KBM-7 (cell line): ENCODE data around the gene ZCCHC14.

Experiments used
- DNase-seq: peaks from one replicate; pipeline ENCODE4 v3.0.0-alpha.2; 2015
- in situ Hi-C: fragments of 300-500 bp; cut with MboI; formaldehyde crosslinking; loops from 2 replicates; pipeline ENCODE4 v1.14.3; 2020; ENCODE audit warnings: low sequenced_read_pairs, low pct_unique_long_range_greater_than_20kb, mixed read lengths

Gene ZCCHC14

DNA sequence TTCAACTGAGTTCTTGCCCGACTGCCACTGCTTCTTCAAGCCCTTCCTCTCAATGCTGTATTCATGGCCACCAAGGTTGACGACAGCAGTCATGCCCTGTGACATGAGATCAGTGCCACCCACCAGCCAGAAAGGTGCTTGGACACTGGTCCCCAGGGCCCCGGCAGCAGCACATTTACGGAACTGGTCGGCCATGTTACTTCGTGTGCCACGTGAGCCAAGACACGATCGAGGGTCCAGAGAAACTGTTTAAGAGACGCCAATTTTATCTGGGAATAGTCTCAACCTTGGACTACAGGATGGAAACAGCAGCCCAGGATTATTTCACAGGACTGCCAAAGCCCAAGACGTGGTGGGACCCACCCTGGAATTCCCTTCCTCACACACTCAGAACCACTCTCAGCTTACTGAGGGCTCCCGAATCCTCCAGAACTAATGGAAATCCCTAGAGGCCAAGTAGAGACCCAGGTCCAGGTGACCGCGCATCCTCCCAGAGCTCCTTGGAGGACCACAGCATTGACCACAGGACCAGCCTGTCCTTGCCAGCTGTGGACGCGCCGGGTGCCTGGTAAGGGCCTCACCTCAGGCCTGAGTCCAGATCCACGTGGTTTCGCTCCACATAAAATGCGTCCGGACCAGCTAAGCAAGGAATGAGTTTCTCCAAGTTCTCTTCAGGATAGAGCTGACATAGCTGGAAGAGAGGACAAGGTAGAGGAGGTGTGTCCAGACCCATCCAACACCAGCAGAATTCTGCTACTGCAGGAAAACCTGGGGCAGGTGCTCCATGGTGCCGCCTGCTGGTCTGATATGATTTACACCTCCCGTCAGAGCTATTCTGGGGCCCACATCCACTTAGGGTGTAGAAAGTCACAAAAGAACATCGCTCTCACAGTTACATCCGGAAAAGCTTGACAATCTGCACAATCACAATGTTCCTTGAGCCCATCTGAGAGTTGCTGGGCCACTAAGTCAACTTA lies 72.5 kb downstream of the ZCCHC14 start:
- in situ Hi-C loops, result no loop called here
- peak; percentile 12 for DNase-seq

DNA sequence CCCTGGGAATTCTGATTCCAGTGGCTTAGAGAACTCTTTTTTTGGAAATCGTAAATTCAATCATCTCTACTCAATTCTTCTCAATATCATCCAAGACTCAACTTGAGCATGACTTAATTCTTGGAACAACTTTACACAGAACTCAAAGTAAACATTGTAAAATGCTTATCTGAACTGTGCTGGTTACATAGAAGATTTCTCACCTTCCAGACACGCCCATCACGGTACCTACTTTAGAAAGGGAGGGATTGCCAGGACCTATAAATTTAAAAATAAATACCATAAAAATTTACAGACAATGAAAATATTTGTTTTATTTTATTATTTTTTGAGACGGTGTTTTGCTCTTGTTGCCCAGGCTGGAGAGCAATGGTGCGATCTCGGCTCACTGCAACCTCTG lies 74.2 kb downstream of the ZCCHC14 start:
- DNase-seq, result no peak
- in situ Hi-C loops, result no loop called here

DNA sequence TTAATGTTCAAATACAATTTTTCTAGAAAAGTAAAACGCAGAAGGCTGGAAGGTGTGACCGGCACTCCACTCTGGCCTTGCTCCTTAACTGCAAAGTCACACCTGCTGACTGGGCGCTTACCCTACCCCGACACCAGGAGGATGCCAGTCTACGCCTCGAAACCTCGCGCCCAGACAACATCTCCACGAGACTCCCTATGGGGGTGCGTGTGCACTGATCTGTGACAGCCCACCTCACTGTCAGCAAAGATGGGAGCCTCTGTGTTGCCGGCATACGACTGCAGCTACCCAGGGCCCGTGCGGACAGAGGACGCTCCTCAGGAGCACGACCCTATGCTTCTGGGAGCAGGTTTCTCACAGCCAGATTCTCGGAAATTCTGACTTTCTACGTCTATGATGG lies 74.6 kb downstream of the ZCCHC14 start:
- no peak for DNase-seq
- in situ Hi-C loops, result no loop called here

DNA sequence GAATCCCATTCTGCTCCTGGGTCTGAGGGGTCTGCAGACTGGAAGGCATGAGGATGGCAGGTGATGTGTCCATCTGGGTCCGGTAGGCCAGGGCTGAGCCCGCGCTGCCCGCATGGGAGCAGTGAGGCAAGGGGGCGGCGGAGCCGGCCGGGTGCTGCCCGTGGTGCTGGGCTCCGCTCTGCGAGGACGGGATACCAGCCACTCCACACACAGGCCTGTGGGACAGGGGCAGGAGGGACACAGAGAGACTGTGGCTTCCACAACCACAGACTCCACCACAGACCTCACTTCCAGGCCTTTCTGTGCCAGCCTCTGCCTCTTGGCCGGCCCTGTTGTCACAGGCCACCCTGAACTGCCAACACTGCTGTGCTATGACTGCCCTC lies 75.3 kb downstream of the ZCCHC14 start:
- DNase-seq, result no peak
- in situ Hi-C loops, result no loop called here

DNA sequence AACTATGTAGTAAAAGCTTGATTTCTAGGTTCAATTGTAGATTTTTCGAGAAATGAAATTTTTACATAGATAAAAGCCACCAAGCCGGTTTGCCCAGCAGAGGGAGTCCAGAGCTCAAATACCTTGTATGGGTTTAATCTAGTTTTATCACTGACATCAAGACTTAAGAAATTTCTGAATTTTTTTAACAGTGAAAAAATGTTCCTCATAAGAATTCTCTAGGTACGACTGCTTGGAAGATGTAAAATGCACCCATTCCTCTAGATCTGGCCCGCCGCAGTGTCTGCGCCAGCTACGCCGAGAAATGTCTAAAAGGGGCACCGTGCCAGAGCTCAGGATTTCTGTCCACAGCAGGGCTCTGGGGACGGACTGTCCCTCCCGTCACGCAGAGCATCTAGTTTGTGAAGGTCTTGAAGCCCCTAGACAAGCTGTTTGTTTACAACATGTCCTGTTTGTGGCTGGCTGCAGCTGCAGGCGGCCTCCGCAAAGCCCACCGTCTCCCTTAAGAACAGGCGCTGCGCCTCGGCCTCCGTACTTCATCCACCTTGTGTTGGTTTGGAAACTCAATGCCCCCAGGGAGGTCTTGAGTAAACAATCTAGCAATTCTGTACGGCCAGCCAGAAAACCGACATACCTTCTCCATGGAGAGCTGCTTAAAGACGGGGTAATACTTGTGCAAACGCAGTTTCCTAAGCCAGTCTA lies 75.8 kb downstream of the ZCCHC14 start:
- in situ Hi-C loops, result no loop called here
- peak; percentile 23 for DNase-seq

DNA sequence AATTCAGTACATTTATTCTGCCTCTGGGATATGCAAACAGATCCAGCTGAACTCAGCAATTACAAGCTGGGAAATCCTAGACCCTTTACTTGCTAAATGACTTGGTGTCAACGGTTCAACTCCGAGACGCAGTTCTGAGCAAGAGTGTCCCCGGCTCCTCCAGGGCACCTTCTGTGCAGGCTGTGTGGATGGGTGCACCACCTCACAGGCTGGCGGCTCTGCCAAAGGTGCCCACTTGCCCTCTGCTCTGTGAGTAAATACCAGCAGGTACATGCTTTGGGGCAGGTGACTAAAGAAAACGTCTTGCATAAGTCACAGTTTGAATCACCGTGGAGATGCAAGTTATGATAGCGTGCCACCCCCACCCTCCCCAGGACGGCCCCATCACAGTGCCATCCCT lies 77.4 kb downstream of the ZCCHC14 start:
- in situ Hi-C loops, result no loop called here
- no peak for DNase-seq

DNA sequence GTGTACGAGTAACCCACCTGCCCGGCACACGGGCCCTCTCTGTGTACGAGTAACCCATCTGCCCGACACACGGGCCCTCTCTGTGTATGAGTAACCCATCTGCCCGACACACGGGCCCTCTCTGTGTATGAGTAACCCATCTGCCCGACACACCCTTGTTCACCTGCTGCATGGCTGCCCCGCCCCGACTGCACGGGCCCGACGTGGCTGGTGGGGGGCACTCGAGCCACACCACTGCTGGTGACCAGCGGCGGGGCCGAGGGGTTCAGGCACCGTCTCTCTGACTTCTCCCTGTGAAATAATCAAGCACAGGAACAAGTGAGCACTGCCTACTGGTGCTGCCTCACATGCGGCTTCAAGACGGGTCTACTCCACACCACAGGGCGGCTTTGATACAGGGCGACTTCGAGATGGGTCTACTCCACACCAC lies 78.6 kb downstream of the ZCCHC14 start:
- no peak for DNase-seq
- in situ Hi-C loops, result no loop called here

DNA sequence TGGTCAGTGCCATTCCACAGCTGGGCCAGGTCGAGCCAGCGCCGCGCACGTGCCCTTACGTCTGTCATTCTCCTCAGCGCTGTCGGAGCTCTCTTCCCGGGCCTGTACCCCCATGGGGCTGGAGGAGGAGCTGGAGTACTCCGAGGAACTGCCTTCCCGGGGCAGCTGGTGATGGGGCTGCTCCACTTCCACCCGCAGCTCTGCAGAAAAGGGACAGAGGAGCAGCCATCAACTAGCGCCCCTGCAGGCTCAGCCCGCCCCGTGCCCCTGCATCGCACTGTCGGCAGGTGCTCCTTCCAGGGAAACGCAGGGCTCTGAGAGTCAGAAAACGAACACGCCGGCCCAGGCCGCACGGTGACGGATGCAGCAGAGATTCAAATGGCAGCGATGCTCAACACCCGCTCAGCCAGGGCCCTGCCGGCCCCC lies 79.8 kb downstream of the ZCCHC14 start:
- in situ Hi-C loops, result no loop called here
- no peak for DNase-seq

DNA sequence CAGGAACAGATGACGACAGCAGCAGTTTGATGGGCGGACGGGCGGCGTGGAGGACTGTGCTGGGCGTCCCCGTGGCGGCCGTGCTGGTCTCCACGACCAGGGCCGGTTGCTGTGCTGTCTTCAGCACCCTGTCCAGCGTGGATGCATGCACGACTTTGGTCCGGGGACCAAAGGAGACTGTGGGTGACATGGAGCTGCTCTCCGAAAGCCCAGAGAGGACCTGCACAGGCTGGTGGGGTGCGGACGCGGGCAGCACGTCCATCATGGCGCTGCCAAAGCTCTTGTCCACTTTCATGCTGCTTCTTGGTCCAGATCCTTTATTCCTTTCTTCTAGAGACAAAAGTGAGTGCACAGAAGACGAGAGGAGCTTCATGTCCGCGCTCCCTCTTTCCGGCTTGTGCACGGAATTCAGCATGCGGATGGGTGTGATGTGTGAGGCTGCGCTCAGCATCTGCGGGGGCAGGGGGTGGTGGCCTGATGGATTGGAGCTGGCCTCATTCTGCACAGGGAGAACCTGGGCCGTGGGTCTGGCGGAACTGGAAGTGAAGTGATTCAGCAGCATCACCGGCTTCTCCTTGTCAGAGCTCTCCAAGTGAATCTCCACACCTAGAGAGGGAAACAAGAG lies 80.3 kb downstream of the ZCCHC14 start:
- in situ Hi-C loops, result no loop called here
- DNase-seq, result no peak

DNA sequence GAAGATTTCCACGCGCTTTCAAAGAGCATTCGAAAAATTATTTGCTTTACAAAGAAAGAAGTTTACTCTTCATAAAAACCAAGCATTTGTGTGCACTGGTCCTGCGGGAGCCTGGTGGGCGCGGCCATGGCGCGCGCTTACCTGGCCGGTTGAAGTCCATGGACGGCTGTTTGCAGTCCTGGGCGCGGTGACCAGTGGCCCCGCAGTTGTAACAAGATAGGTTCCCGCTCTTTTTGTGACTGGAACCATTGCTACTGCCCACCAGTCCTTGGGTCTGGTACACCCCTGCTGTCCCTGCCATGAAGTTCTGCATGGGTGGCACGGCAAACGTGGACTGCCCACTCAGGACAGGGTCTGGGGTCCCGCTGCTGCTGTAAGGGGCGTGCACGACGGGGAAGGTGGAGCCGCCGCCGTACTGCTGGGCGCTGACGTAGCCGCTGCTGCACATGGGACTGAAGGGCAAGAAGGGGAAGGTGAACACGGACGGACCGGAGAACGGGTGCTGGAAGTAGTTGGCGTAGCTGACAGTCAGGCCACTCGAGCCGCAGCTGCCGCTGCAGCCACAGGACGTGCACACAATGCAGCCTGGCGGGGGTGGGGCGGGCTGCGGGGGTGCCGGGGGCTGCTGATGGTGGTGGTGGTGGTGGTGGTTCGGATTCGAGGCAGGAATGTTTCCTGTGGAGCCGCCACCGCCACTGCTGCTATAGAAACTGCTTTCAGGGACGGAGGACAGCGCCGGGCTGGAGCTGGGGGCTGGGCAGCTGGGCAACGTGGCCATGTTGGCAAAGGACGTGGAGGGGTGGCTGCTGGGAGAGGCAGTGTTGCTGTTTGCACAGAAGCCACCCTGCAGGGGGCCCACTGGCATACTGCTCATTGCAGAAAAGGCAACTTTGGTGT lies 81.2 kb downstream of the ZCCHC14 start:
- in situ Hi-C loops, result no loop called here
- DNase-seq, result no peak

DNA sequence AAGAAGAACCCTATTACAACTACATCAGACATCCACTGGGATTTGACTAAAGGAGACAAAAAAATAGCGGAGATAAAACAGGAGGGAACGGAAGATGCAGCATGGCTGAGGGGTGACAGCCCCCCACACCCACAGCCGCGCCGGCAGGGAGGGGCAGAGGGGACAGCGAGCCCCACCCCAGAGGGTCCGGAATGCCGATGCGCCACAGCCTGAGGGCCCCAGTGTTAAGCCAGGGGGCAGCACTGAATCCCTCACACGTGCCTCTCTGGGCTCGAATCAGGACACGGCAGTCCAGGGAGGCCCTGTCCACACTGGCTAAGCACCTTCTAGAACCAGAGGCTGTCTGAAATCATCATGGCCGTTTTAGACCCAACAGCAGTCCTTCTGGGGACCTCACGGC lies 81.9 kb downstream of the ZCCHC14 start:
- DNase-seq, result no peak
- in situ Hi-C loops, result no loop called here

DNA sequence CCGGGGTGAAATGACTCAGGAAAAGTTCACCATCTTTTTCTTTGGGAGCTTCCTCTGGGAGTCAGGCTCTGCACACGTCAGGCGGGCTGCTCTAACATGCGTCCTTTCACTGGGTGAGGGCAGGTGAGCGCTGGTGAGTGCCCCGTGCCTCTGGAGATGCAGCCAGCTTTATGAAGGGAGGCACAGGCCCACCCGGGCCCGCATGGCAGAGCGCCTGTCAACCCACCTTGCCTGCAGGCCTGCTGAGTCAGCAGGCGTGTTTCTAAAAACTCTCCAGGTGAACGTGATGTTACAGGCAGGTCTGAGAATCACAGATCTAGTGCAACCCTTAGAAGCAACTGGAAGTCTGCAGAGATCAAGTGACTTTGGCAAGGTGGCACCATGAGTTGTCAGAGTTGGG lies 82.3 kb downstream of the ZCCHC14 start:
- in situ Hi-C loops, result no loop called here
- no peak for DNase-seq

DNA sequence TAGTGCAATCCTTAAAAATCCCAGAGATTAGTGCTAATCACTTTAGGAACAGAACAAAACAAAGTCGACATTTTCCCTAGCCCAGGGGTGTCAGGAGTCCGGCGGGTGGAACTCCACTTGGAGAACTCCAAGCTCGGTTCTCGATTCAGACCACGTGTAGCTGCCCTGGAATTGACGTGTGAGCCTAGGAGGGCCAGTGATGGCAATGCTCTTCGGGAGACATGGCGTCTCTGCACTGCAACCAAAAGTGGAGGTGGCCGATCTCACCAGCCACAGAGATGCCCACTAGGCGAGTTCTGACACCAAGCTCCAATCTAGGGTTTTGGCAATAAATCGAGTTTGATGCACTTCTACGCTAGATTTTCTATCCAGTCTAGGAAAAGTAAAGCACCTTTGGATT lies 83.0 kb downstream of the ZCCHC14 start:
- in situ Hi-C loops, result no loop called here
- no peak for DNase-seq

DNA sequence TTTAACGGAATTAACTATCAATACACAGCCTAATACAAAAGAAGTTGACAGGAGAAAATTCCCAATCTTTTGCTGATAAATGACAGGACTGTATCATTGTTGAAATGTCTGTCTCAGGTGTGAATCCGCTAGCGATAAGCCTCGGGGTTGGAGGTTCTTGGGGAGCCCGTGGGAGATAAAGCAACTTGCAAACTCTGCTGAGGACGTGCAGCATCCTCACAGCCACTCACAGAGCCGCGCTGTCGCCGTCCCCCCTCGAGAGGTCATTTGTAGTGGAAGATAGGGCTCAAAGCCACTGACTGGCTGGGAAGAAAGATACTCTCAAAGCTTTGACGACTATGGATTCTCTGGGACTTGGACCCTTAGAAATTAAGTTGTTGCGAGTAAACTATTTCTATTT lies 83.7 kb downstream of the ZCCHC14 start:
- DNase-seq, result no peak
- in situ Hi-C loops, result no loop called here

DNA sequence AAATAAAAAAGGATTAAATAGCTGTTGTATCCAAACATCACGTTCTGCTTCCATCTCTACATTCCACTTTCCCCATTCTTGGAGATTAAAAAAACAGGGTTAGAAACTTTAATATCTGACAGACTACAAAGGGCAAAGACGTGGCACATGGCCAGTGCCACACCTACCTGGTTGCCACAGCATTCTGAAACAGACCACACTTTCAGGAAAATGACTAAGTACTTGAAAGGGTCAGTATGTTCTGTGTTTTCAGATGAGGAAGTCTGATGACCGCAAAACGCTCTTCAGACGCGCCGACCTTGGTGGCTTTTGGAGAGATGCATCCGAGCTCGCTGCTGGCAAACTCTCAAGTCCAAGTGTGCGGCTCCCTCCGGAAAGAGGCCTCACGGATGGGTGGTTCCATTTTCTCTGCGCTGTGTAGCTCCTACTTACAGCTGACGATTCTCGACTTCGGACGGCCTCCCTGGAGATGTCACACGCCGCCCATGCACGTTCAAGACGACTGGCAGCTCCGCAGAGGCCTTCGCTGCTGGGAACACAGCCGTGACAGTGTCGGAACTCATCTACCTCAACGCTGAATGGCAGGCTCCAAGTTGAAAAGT lies 85.2 kb downstream of the ZCCHC14 start:
- peak; percentile 99 for DNase-seq
- in situ Hi-C loops, result no loop called here

DNA sequence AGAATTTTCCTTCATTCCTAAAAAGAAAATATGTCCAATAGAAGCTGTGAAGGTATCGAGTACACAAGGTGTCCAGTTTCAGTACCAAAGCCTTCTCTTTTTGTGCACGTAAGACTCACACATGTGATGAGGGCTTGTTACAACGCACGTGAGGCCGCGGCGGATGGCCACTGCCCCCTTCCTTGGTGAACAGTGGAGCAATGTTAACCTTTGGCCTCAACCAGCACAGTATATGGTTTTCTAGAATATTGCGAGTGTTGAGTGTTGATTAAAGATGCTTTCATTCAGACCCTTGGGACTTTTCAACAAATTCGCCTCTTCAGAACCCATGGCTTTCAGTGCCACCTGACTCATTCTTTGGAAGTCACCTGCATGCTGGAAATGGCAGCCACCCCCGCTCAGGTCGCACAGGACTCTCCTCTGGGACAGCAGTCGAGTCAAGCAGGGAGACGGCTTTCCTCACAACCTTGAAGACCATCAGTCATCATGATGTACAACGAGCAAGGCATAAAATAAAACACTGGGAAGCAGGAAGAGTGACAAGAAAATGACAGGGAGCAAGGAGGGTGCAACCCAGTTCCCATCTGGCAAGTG lies 86.2 kb downstream of the ZCCHC14 start:
- no peak for DNase-seq
- in situ Hi-C loops, result no loop called here

DNA sequence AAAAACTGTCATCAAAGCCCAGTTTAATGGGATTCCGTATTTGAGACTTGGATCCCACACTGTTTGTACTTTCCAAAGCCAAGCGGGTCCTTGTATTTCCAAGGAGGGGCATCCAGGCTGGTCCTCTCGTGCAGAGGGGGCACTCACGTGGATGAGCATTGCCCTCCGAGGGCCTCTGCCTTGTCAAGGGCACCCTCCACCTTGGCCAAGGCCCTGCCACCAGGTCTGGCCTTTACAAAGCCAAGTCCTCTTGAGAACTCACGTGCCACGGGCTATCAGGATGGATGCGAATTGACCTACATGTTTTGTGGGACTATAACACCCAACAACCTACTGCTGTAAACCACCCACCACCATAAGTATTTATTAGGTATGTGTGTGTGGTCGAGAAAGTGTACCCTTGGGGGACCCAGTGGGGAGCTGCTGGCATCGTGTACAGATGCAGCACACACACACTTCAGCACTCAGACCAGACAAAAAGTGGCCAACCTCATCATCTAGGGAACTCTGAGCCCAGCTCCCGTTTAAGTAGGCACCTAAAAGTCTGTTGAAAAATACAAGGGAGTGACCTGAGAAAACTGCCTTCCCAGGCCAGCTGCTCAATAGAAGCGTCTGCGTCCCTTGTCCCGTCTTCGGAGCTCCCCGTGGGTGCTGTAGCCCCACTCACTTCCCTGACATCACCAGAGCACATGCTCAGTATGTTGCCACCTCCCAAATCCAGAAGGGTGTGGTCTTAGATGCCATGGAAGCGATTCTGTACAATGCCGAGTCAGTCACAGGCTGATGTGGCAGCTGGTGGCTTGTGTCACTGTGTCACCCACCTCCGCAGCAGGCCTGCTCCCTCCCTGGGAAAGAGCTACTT lies 87.8 kb downstream of the ZCCHC14 start:
- no peak for DNase-seq
- in situ Hi-C loops, result no loop called here
